H9 (cell line): ENCODE measurements around the gene DGKB. TPM values are rescaled to one million over a fixed set of nuclear protein-coding genes. Genes with fewer than 3 reads are reported as not detected.

Source experiments
- DNase-seq: peaks from one replicate; pipeline ENCODE4 v3.0.0-alpha.2; 2017
- H2AFZ ChIP-seq: one replicate; pipeline ENCODE4 v1.6.1; 2013; ENCODE audit warnings: mild to moderate bottlenecking, low read length, control low read depth, moderate library complexity
- H2AK5ac ChIP-seq: 2 replicates; pipeline ENCODE4 v1.6.1; 2013; ENCODE audit warnings: low read length, control low read depth, mixed read lengths; ENCODE audit not compliant: insufficient read length
- H2BK120ac ChIP-seq: one replicate; pipeline ENCODE4 v1.6.1; 2013; ENCODE audit warnings: low read depth, mild to moderate bottlenecking, low read length, control low read depth, inconsistent platforms; ENCODE audit not compliant: poor library complexity, severe bottlenecking
- H2BK12ac ChIP-seq: 2 replicates; pipeline ENCODE4 v1.6.1; 2013; ENCODE audit warnings: low read length, control low read depth, mixed read lengths, low read depth; ENCODE audit not compliant: insufficient read length
- H2BK15ac ChIP-seq: 2 replicates; pipeline ENCODE4 v1.6.1; 2013; ENCODE audit warnings: low read depth, low read length, control low read depth
- H2BK20ac ChIP-seq: one replicate; pipeline ENCODE4 v1.6.1; 2013; ENCODE audit warnings: low read depth, mild to moderate bottlenecking, low read length, control low read depth, inconsistent platforms; ENCODE audit not compliant: poor library complexity, severe bottlenecking
- H2BK5ac ChIP-seq: 2 replicates; pipeline ENCODE4 v1.6.1; 2013; ENCODE audit warnings: low read length, control low read depth, mixed read lengths; ENCODE audit not compliant: insufficient read length
- H3K14ac ChIP-seq: 2 replicates; pipeline ENCODE4 v1.6.1; 2013; ENCODE audit warnings: low read length, control low read depth; ENCODE audit not compliant: insufficient read depth
- H3K18ac ChIP-seq: 2 replicates; pipeline ENCODE4 v1.6.1; 2013; ENCODE audit warnings: low read depth, mild to moderate bottlenecking, mixed read lengths, low read length, control low read depth; ENCODE audit not compliant: insufficient read length
- H3K23ac ChIP-seq: 2 replicates; pipeline ENCODE4 v1.6.1; 2013; ENCODE audit warnings: low read length, control low read depth, mixed read lengths, low read depth; ENCODE audit not compliant: insufficient read length
- H3K23me2 ChIP-seq: 2 replicates; pipeline ENCODE4 v1.6.1; 2013; ENCODE audit warnings: low read depth, mild to moderate bottlenecking, mixed read lengths, low read length, control low read depth; ENCODE audit not compliant: insufficient read length, poor library complexity, severe bottlenecking
- H3K27ac ChIP-seq: 2 replicates; pipeline ENCODE4 v1.5.1; 2013; ENCODE audit warnings: low read length, control low read depth, mixed read lengths, low read depth; ENCODE audit not compliant: insufficient read length
- H3K27me3 ChIP-seq: 2 replicates; pipeline ENCODE4 v1.6.1; 2013; ENCODE audit warnings: low read length, control low read depth, inconsistent platforms; ENCODE audit not compliant: insufficient read depth
- H3K4ac ChIP-seq: 2 replicates; pipeline ENCODE4 v1.6.1; 2013; ENCODE audit warnings: low read depth, mild to moderate bottlenecking, control low read depth, inconsistent platforms, low read length, moderate library complexity
- H3K4me1 ChIP-seq: 2 replicates; pipeline ENCODE4 v1.6.1; 2013; ENCODE audit warnings: low read length, control low read depth, inconsistent platforms; ENCODE audit not compliant: insufficient read depth
- H3K4me2 ChIP-seq: 2 replicates; pipeline ENCODE4 v1.6.1; 2013; ENCODE audit warnings: low read length, control low read depth, mixed read lengths; ENCODE audit not compliant: insufficient read length, insufficient read depth
- H3K56ac ChIP-seq: 2 replicates; pipeline ENCODE4 v1.6.1; 2013; ENCODE audit warnings: low read depth, mild to moderate bottlenecking, mixed read lengths, low read length, control low read depth; ENCODE audit not compliant: insufficient read length
- H3K79me1 ChIP-seq: 2 replicates; pipeline ENCODE4 v1.6.1; 2013; ENCODE audit warnings: low read depth, mild to moderate bottlenecking, moderate library complexity, low read length, control low read depth, inconsistent platforms; ENCODE audit not compliant: insufficient read depth, poor library complexity, severe bottlenecking
- H3K79me2 ChIP-seq: 2 replicates; pipeline ENCODE4 v1.6.1; 2013; ENCODE audit warnings: low read length, control low read depth, inconsistent platforms; ENCODE audit not compliant: insufficient read depth
- H3K9ac ChIP-seq: 2 replicates; pipeline ENCODE4 v1.6.1; 2013; ENCODE audit warnings: low read length, control low read depth, mixed read lengths; ENCODE audit not compliant: insufficient read length; ENCODE audit errors: extremely low read depth
- H3K9me3 ChIP-seq: one replicate; pipeline ENCODE4 v1.6.1; 2013; ENCODE audit warnings: low read depth, low read length, inconsistent platforms; ENCODE audit not compliant: control insufficient read depth
- H3T11ph ChIP-seq: one replicate; pipeline ENCODE4 v1.6.1; 2013; ENCODE audit warnings: mild to moderate bottlenecking, low read length, control low read depth, inconsistent platforms
- H4K20me1 ChIP-seq: one replicate; pipeline ENCODE4 v1.6.1; 2013; ENCODE audit not compliant: control insufficient read depth, insufficient read length, insufficient read depth
- H4K5ac ChIP-seq: 2 replicates; pipeline ENCODE4 v1.6.1; 2013; ENCODE audit warnings: low read depth, mild to moderate bottlenecking, mixed read lengths, low read length, control low read depth; ENCODE audit not compliant: insufficient read length
- H4K8ac ChIP-seq: replicated peaks from 2 replicates; pipeline ENCODE4 v1.6.1; 2013; ENCODE audit warnings: low read length, control low read depth, mixed read lengths, low read depth; ENCODE audit not compliant: insufficient read length
- H4K91ac ChIP-seq: 2 replicates; pipeline ENCODE4 v1.6.1; 2013; ENCODE audit warnings: low read depth, mild to moderate bottlenecking, moderate library complexity, mixed read lengths, low read length, control low read depth; ENCODE audit not compliant: insufficient read length
- H3K27ac Mint-ChIP-seq, 3 experiments: 2 replicates in 2 of 3; 3 replicates in 1 of 3; pipeline ENCODE4 v1.8.0; 2020 to 2021; ENCODE audit warnings: mixed read lengths in 3 of 3, mild to moderate bottlenecking in 1 of 3, moderate library complexity in 1 of 3
- H3K27me3 Mint-ChIP-seq: 2 replicates; pipeline ENCODE4 v1.8.0; 2021; ENCODE audit warnings: low read depth, mild to moderate bottlenecking, moderate library complexity, mixed read lengths
- H3K36me3 Mint-ChIP-seq, 3 experiments: 2 replicates in 2 of 3; 3 replicates in 1 of 3; pipeline ENCODE4 v1.8.0; 2020 to 2021; ENCODE audit warnings: low read depth in 3 of 3, mixed read lengths in 3 of 3; ENCODE audit not compliant: insufficient read depth in 1 of 3
- H3K4me1 Mint-ChIP-seq, 2 experiments: 2 replicates each; pipeline ENCODE4 v1.8.0; 2020; ENCODE audit warnings: mixed read lengths in 2 of 2
- H3K4me3 Mint-ChIP-seq, 2 experiments: 2 replicates in 1 of 2; 3 replicates in 1 of 2; pipeline ENCODE4 v1.8.0; 2020 to 2021; ENCODE audit warnings: mild to moderate bottlenecking in 2 of 2, mixed read lengths in 2 of 2, moderate library complexity in 1 of 2
- H3K9me3 Mint-ChIP-seq, 2 experiments: 2 replicates in 1 of 2; 3 replicates in 1 of 2; pipeline ENCODE4 v1.8.0; 2020; ENCODE audit warnings: mild to moderate bottlenecking in 2 of 2, mixed read lengths in 2 of 2, moderate library complexity in 1 of 2
- CTCF ChIP-seq: fragments of 200-600 bp; sonication (generic); conservative IDR thresholded peaks from 3 replicates; pipeline ENCODE4 v1.8.0; 2021; ENCODE audit warnings: antibody characterized with exemption, mild to moderate bottlenecking
- WGBS: extraction: QIAGEN DNeasy Blood & Tissue Kit; methylation state at CpG from one replicate; pipeline ENCODE4 v1.1.7; 2013; ENCODE audit warnings: missing lambda C conversion rate, low lambda C conversion rate, mixed read lengths; ENCODE audit not compliant: insufficient read length; ENCODE audit errors: extremely low coverage; 5-methylcytosine and 5-hydroxymethylcytosine counted together
- total RNA-seq: library from RNA; stranded (reverse); gene quantifications from 2 replicates; pipeline ENCODE4 v1.2.1, GENCODE V29; 2021

The DGKB gene
- total RNA-seq, 1 experiment from 2014 or later: 0.26 TPM

GRCh38 chr7:14630048-14630447 is 272.5 kb downstream of the DGKB start:
- H3K18ac ChIP-seq: no peak overlapping the region
- Mint-ChIP-seq H3K4me1 (no peaks in the 10 kb centered on the region), H3K27ac (no peak overlapping the region), H3K9me3 (no peaks in the 10 kb centered on the region), H3K36me3 (no peaks in the 10 kb centered on the region), H3K4me3 (no peak overlapping the region), H3K27me3 (no peaks in the 10 kb centered on the region)
- no peaks in the 10 kb centered on the region for H3K79me2 ChIP-seq
- no peak overlapping the region for H2BK12ac ChIP-seq
- WGBS: no CpG with 5 or more reads among the region's 2 CpGs
- no peaks in the 10 kb centered on the region for H3K4me1 ChIP-seq
- no peak overlapping the region for H2AK5ac ChIP-seq
- H3K27me3 ChIP-seq: no peaks in the 10 kb centered on the region
- no peak overlapping the region for H3K23ac ChIP-seq
- H2BK15ac ChIP-seq: no peak overlapping the region
- H3T11ph ChIP-seq: no peak overlapping the region
- H3K4me2 ChIP-seq: no peak overlapping the region
- no peak for TF ChIP-seq CTCF
- H3K79me1 ChIP-seq: no peaks in the 10 kb centered on the region
- H3K14ac ChIP-seq: no peak overlapping the region
- no peak overlapping the region for H3K56ac ChIP-seq
- H3K4ac ChIP-seq: no peak overlapping the region
- H4K20me1 ChIP-seq: no peaks in the 10 kb centered on the region
- no peak overlapping the region for H2AFZ ChIP-seq
- H4K5ac ChIP-seq: no peak overlapping the region
- H3K9me3 ChIP-seq: no peaks in the 10 kb centered on the region
- no peak overlapping the region for H2BK5ac ChIP-seq
- DNase-seq: no peak
- no peak overlapping the region for H2BK120ac ChIP-seq
- no peak overlapping the region for H3K27ac ChIP-seq
- no peak overlapping the region for H4K8ac ChIP-seq
- H2BK20ac ChIP-seq: no peak overlapping the region
- no peak overlapping the region for H4K91ac ChIP-seq
- H3K23me2 ChIP-seq: no peaks in the 10 kb centered on the region
- H3K9ac ChIP-seq: no peak overlapping the region
